ENCODE data around the gene IQGAP3.

DNA sequence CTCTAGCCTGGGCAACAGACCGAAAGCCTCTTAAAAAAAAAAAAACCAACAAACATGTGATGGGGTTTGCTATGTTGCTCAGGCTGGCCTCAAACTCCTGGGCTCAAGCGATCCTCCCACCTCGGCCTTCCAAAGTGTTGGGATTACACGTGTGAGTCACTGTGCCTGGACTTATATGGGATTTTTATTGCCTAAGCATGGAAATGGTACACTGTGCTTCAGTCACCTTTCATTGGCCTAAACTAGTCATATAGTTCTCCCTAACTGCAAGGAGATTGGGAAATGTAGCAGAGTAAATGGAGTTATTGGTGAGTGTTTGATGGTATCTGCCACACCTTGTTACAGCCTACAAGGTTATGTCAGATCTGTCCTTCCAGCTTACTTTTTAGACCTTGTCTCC is 54.6 kb downstream of the IQGAP3 start:
- no peak for TF ChIP-seq POLR2AphosphoS5 (IDR thresholded peaks at IDR 0.05; ENCODE audit: low read depth, low read length)
- TF ChIP-seq, protein P1, sequence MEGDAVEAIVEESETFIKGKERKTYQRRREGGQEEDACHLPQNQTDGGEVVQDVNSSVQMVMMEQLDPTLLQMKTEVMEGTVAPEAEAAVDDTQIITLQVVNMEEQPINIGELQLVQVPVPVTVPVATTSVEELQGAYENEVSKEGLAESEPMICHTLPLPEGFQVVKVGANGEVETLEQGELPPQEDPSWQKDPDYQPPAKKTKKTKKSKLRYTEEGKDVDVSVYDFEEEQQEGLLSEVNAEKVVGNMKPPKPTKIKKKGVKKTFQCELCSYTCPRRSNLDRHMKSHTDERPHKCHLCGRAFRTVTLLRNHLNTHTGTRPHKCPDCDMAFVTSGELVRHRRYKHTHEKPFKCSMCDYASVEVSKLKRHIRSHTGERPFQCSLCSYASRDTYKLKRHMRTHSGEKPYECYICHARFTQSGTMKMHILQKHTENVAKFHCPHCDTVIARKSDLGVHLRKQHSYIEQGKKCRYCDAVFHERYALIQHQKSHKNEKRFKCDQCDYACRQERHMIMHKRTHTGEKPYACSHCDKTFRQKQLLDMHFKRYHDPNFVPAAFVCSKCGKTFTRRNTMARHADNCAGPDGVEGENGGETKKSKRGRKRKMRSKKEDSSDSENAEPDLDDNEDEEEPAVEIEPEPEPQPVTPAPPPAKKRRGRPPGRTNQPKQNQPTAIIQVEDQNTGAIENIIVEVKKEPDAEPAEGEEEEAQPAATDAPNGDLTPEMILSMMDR (IDR thresholded peaks at IDR 0.05): no peak
- TF ChIP-seq, protein P2, sequence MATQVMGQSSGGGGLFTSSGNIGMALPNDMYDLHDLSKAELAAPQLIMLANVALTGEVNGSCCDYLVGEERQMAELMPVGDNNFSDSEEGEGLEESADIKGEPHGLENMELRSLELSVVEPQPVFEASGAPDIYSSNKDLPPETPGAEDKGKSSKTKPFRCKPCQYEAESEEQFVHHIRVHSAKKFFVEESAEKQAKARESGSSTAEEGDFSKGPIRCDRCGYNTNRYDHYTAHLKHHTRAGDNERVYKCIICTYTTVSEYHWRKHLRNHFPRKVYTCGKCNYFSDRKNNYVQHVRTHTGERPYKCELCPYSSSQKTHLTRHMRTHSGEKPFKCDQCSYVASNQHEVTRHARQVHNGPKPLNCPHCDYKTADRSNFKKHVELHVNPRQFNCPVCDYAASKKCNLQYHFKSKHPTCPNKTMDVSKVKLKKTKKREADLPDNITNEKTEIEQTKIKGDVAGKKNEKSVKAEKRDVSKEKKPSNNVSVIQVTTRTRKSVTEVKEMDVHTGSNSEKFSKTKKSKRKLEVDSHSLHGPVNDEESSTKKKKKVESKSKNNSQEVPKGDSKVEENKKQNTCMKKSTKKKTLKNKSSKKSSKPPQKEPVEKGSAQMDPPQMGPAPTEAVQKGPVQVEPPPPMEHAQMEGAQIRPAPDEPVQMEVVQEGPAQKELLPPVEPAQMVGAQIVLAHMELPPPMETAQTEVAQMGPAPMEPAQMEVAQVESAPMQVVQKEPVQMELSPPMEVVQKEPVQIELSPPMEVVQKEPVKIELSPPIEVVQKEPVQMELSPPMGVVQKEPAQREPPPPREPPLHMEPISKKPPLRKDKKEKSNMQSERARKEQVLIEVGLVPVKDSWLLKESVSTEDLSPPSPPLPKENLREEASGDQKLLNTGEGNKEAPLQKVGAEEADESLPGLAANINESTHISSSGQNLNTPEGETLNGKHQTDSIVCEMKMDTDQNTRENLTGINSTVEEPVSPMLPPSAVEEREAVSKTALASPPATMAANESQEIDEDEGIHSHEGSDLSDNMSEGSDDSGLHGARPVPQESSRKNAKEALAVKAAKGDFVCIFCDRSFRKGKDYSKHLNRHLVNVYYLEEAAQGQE (IDR thresholded peaks at IDR 0.05; ENCODE audit: insufficient read depth in 1 of 2, low read depth in 2 of 2, low read length in 1 of 2): no peak
